GM19372 (cell line): ENCODE data around the gene CANT1.
"Not testable (repeated sequence)": the region's sequence is repeated elsewhere in the genome, so short reads cannot be mapped to it uniquely, and the experiment has no call there.

ENCODE experiments used
- ATAC-seq: cut with Tn5 transposase; IDR thresholded peaks from one replicate; pipeline ENCODE4 v1.9.1; 2021; ENCODE audit warnings: mild to moderate bottlenecking, low read depth, moderate library complexity; ENCODE audit not compliant: unreplicated experiment

Gene CANT1

GRCh38 chr17:79043931-79044320 lies 34.4 kb upstream of the CANT1 start:
- ATAC-seq = no peak

GRCh38 chr17:79043191-79043930 lies 33.8 kb upstream of the CANT1 start:
- no peak for ATAC-seq

GRCh38 chr17:79042421-79043190 lies 33.0 kb upstream of the CANT1 start:
- ATAC-seq = no peak

- no peak for ATAC-seq
Measured at GRCh38 chr17:79041723-79042420, 32.3 kb upstream of the CANT1 start.

GRCh38 chr17:79041041-79041570 lies 31.5 kb upstream of the CANT1 start:
- ATAC-seq = no peak

GRCh38 chr17:79039886-79040285 lies 30.3 kb upstream of the CANT1 start:
- no peak for ATAC-seq

GRCh38 chr17:79039171-79039570 lies 29.6 kb upstream of the CANT1 start:
- no peak for ATAC-seq

GRCh38 chr17:79038545-79039135 lies 29.1 kb upstream of the CANT1 start:
- no peak for ATAC-seq

GRCh38 chr17:79036596-79036995 lies 27.0 kb upstream of the CANT1 start:
- no peak for ATAC-seq

GRCh38 chr17:79036181-79036580 lies 26.6 kb upstream of the CANT1 start:
- no peak for ATAC-seq

GRCh38 chr17:79035686-79036085 lies 26.1 kb upstream of the CANT1 start:
- no peak for ATAC-seq

- no peak for ATAC-seq
Measured at GRCh38 chr17:79034931-79035485, 25.4 kb upstream of the CANT1 start.

- no peak for ATAC-seq
Measured at GRCh38 chr17:79033741-79034501, 24.4 kb upstream of the CANT1 start.

- ATAC-seq = no peak
Measured at GRCh38 chr17:79033046-79033616, 23.6 kb upstream of the CANT1 start.

GRCh38 chr17:79031996-79032875 lies 22.7 kb upstream of the CANT1 start:
- no peak for ATAC-seq

- not testable (repeated sequence) for ATAC-seq
Measured at GRCh38 chr17:79030636-79031035, 21.1 kb upstream of the CANT1 start.

- ATAC-seq = no peak
Measured at GRCh38 chr17:79029327-79030009, 19.9 kb upstream of the CANT1 start.
